Neural progenitor cell (in vitro differentiated cells): ENCODE data around the gene TAGLN.

Experiments
- EZH2 ChIP-seq: fragments of 200-600 bp; sonication (generic); IDR thresholded peaks from 2 replicates; pipeline ENCODE4 v1.6.1; 2017; ENCODE audit warnings: antibody characterized with exemption, mild to moderate bottlenecking, moderate library complexity
- EZH2phosphoT487 ChIP-seq: fragments of 200-600 bp; sonication (generic); IDR thresholded peaks from 2 replicates; pipeline ENCODE4 v1.6.1; 2017; ENCODE audit warnings: antibody characterized with exemption
- TF ChIP-seq, protein P1 (sequence below): fragments of 200-600 bp; sonication (generic); IDR thresholded peaks from 2 replicates; pipeline ENCODE4 v1.5.1; 2017; ENCODE audit warnings: antibody characterized with exemption, mild to moderate bottlenecking

DNA sequence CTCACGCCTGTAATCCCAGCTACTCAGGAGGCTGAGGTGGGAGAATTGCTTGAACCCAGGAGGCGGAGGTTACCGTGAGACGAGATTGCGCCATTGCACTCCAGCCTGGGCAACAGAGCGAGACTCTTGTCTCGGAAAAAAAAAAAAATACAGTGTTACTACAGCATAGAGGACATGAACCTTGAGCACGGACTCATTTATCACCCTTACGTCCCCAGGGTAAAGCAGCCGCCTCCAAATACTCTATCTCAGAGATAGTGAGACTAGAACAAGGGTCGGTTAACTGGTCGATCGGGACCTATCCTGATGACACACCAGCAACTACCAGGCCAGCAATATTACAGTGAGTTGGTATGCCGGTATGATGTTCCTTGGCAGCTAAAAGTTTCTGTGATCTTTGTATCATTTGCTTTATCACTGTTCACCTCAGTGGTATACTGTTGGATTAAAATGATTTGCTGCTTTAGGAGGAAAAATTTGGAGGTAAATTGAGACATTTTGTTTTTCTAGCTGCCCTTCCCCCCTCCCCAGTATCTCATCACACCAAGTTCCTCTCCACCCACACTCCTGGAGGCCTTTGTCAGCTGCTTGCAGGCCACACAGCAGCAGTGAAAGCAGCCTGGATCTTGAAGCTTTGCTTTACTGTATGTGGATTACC is 27.6 kb upstream of the TAGLN start:
- TF ChIP-seq, protein P1, sequence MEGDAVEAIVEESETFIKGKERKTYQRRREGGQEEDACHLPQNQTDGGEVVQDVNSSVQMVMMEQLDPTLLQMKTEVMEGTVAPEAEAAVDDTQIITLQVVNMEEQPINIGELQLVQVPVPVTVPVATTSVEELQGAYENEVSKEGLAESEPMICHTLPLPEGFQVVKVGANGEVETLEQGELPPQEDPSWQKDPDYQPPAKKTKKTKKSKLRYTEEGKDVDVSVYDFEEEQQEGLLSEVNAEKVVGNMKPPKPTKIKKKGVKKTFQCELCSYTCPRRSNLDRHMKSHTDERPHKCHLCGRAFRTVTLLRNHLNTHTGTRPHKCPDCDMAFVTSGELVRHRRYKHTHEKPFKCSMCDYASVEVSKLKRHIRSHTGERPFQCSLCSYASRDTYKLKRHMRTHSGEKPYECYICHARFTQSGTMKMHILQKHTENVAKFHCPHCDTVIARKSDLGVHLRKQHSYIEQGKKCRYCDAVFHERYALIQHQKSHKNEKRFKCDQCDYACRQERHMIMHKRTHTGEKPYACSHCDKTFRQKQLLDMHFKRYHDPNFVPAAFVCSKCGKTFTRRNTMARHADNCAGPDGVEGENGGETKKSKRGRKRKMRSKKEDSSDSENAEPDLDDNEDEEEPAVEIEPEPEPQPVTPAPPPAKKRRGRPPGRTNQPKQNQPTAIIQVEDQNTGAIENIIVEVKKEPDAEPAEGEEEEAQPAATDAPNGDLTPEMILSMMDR = no peak
- TF ChIP-seq EZH2phosphoT487 (no peak), EZH2 (no peak)
